GM19455 (cell line): ENCODE measurements around the gene SOX5.

Source experiments
- ATAC-seq: cut with Tn5 transposase; IDR thresholded peaks from one replicate; pipeline ENCODE4 v1.9.1; 2021; ENCODE audit not compliant: unreplicated experiment

Gene SOX5

GRCh38 chr12:23621900-23622299 is 327.6 kb downstream of the SOX5 start:
- no peak for ATAC-seq

GRCh38 chr12:23618718-23619117 is 330.8 kb downstream of the SOX5 start:
- ATAC-seq: no peak

- no peak for ATAC-seq
Observed at GRCh38 chr12:23617749-23618148, 331.7 kb downstream of the SOX5 start.

- ATAC-seq: no peak
Observed at GRCh38 chr12:23614280-23614679, 335.2 kb downstream of the SOX5 start.

- ATAC-seq: no peak
Observed at GRCh38 chr12:23611320-23611719, 338.1 kb downstream of the SOX5 start.

GRCh38 chr12:23600919-23601318 is 348.6 kb downstream of the SOX5 start:
- ATAC-seq: no peak

- no peak for ATAC-seq
Observed at GRCh38 chr12:23596568-23596967, 352.9 kb downstream of the SOX5 start.

- ATAC-seq: no peak
Observed at GRCh38 chr12:23587833-23588559, 361.5 kb downstream of the SOX5 start.

- ATAC-seq: no peak
Observed at GRCh38 chr12:23585782-23586163, 363.7 kb downstream of the SOX5 start.

GRCh38 chr12:23585156-23585781 is 364.2 kb downstream of the SOX5 start:
- ATAC-seq: no peak

GRCh38 chr12:23581913-23582312 is 367.6 kb downstream of the SOX5 start:
- no peak for ATAC-seq

GRCh38 chr12:23579257-23579656 is 370.2 kb downstream of the SOX5 start:
- ATAC-seq: no peak

GRCh38 chr12:23576372-23576771 is 373.1 kb downstream of the SOX5 start:
- peak; percentile 86 for ATAC-seq

GRCh38 chr12:23569356-23569755 is 380.1 kb downstream of the SOX5 start:
- no peak for ATAC-seq

GRCh38 chr12:23566133-23566532 is 383.3 kb downstream of the SOX5 start:
- no peak for ATAC-seq

- ATAC-seq: no peak
Observed at GRCh38 chr12:23564451-23565152, 384.9 kb downstream of the SOX5 start.

GRCh38 chr12:23561364-23562345 is 387.8 kb downstream of the SOX5 start:
- no peak for ATAC-seq

GRCh38 chr12:23560611-23561010 is 388.9 kb downstream of the SOX5 start:
- peak; percentile 84 for ATAC-seq

GRCh38 chr12:23559268-23559753 is 390.2 kb downstream of the SOX5 start:
- ATAC-seq: no peak

- ATAC-seq: no peak
Observed at GRCh38 chr12:23556661-23557060, 392.8 kb downstream of the SOX5 start.

- ATAC-seq: no peak
Observed at GRCh38 chr12:23555825-23556207, 393.7 kb downstream of the SOX5 start.
